DMS153 treated with DMSO at 0.1 percent for 48 hours (cell line): ENCODE measurements around the gene CYP27B1.

Source experiments
- DNase-seq: peaks from one replicate; lab custom pipeline; 2025; ENCODE audit not compliant: unreplicated experiment; lab: John Stamatoyannopoulos, UW

Gene CYP27B1

DNA sequence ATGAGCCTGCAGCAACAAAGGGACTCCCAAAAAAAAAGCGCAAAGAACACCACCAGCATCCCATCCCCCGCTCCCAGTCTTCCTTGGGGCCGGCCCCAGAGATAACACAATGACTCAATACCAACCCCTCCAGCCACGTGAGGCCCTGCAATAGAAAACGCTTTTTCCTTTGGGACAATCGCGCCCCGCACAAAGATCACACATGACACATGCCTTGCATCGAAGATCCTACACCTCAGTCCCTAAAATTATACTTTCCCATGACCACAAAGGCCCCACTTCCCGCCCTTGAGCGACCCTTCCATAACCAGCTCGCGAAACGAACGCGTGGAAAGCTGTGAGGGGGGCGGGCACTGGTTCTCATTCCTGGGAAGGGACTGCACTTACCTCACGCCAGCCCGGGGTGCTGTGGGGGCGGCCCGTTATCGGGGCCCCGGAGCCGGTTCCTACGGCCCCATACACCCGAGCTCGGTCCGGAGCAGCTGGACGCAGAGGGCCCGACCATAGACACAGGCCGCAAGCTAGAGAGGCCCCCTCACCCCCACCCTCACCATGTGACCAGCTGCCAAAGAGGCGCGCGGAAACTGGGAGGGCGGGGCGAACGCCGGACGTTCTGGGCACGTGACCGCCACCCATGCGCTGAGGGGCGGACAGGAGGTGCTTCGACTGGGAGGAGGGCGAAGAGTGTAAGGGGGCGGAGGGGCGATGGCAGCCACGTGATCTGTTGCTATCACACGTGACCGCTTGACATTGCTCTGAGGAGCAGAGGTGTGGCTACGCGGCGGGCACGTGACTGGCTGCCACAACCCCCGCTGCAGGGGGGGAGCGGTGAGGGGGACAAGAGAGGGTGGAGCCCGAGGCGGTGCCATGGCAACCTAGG, 14.8 kb downstream of the CYP27B1 start, which contains the start of gene CDK4:
TSS of gene CDK4 (minus strand) at position 523 of the 880 bp plus-strand sequence. CDS start 593 bp downstream, outside the sequence.
- DNase-seq = peak; percentile 96

DNA sequence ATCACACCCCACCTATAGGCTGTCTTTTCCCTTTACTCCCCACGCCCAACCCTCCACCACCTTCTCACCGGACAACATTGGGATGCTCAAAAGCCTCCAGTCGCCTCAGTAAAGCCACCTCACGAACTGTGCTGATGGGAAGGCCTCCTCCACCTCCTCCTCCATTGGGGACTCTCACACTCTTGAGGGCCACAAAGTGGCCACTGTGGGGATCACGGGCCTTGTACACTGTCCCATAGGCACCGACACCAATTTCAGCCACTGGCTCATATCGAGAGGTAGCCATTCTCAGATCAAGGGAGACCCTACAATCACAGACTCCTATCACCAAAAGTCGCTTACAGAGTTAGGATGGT, 15.5 kb downstream of the CYP27B1 start:
- DNase-seq = no peak

DNA sequence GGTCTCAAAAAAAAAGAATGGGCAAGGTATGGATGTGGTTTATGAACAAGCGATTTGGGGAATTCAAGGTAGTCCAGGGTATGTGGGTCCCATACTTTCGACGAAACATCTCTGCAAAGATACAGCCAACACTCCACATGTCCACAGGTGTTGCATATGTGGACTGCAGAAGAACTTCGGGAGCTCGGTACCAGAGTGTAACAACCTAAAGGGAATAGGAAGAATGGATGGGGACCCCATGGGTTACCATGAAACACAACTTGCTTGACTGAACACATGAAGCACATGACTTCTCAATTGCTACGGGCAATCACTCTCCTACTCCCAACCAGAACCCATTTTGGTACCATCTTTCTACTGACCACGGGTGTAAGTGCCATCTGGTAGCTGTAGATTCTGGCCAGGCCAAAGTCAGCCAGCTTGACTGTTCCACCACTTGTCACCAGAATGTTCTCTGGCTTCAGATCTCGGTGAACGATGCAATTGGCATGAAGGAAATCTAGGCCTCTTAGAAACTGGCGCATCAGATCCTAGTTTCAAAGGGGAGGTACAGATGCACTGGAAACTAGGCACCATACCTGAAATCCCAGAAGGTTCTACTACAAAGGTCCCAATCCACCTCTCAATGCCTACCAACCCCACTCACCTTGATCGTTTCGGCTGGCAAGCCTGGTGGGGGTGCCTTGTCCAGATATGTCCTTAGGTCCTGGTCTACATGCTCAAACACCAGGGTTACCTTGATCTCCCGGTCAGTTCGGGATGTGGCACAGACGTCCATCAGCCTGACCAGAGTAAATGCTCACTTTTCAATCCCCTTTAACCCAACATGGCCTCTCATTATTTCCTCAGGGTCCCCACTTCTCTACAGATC, 16.1 kb downstream of the CYP27B1 start:
- DNase-seq = no peak

DNA sequence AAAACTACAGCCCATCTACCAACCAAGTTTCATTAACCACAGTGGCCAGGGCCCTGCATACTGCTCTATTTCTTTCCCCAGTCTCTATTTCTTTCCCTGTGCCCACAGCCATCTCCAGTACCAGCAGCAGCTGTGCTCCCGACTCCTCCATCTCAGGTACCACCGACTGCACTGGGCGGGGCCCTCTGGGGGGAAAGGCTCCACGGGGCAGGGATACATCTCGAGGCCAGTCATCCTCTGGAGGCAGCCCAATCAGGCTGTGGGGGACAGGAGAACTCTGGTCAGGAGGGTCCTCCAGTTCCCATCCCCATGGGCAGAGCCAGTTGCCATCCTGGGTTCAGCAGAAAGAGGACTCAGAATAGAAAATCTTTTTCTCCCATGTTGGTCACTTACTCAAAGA, 17.8 kb downstream of the CYP27B1 start:
- DNase-seq = no peak

DNA sequence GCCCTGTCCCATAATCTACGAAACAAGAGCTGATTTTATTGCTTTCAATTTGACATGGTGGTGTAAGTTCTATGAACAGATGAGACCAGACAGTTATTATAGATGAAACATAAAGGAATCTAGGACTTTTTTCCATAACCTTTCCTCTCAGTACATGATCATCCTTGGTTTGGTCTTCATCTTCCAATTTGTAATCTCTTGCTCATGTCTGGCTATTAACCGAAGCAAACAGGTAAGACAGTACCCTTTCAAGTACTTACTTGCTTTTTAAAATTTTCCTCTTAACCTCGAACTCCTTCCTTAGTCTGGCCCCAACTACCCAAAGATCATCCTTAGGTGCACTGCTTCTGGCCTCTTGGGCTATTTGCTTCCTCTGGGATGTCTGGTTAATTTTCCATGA, 20.9 kb downstream of the CYP27B1 start:
- DNase-seq = no peak

DNA sequence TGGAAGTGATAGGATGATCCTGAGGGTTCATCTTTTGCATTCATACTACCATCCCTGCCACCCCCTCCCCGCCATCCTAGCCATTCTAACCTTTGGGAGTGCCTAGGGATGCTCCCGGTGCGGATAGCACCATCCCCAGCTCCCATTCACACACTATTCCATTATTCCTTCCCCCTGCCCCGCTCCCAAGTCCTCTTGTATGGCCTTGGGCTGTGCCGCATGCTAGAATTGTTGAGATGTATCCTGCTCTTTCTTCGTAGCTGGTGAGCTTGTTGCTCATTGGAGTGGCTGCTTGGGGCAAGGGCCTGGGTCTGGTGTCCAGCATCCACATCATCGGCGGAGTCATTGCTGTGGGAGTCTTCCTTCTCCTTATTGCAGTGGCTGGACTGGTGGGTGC, 21.4 kb downstream of the CYP27B1 start:
- no peak for DNase-seq

DNA sequence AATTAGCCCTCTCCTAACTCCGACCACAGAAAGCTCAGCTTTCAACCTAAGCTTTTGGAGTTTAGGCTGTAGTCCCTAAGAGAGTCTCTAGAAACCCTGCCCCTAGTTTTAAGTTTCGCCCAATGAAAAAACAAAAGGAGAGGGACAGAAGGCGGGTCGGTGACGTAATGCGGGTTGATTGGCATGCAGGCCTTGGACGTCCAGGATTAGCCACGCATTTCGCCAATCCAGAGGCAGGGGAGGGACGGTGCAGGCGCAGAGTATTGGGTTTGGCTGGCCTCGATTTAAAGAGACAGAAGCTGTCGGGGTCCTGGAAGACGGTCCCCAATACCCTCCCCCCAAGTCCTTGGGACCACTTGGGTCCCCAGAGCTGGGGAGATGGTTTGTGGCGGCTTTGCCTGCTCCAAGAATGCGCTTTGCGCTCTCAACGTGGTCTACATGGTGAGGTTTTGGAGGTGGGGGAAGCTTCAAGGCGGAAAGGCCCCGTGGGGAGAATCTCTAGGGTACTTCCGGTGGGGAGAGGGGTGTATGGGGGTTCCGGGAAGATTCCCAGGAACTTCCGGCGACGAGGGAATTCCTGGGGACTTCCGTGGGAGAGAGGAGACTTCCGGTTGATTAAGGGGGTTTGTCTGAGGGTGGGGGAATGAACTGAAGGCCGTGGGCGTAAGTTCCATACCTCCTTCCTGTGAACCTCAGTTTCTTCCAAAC, 21.9 kb downstream of the CYP27B1 start, which contains the start of gene TSPAN31:
TSS of gene TSPAN31 (plus strand) at position 263 of the 708 bp plus-strand sequence. CDS start at position 379, 116 bp downstream.
- DNase-seq = peak; percentile 94

DNA sequence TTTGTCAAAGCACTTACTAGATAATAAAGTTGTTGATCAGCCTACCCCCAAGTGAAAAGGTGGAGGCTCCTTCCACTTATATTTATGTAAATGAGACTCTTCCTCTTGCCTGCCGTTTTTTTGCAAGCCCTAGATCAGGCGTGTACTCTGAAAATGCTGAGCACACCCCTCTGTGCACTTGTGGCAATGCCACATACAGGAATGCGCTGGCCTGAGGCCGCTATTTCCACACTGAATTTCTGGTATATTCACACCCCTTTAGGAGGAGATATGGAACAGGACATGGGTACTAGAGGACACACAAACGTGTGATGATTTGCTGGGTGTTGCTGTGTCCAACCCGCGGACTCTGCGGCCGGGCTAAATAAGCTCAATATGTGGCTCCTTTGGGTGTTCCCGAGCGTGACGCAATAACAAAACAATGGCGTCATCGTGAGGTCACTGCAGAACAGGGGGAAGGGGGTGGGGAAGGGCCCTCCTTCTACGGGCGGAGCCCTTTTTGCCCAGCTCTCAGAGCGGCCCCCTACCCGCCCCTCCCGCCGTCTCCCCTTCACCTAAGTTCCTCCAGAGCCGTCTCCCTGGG, 22.6 kb downstream of the CYP27B1 start:
- peak; percentile 67 for DNase-seq

DNA sequence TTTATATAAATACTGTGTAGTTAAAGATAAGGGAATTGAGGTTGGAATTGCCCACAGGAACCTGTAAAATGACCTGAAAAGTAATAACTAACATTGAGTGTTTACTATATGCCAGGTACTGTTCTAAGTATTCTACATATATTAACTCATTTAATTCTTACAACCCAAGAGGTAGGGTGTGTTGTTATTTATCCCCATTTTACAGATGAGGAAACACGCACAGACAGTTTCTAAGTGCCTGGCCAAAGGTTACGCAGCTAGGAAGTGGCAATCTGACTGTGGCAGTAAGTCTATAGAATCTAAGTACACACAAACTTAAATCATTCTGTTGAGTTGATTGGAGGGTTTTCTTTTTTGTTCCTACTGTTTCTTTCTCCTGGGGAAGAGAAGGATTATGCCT, 23.1 kb downstream of the CYP27B1 start:
- DNase-seq = no peak

DNA sequence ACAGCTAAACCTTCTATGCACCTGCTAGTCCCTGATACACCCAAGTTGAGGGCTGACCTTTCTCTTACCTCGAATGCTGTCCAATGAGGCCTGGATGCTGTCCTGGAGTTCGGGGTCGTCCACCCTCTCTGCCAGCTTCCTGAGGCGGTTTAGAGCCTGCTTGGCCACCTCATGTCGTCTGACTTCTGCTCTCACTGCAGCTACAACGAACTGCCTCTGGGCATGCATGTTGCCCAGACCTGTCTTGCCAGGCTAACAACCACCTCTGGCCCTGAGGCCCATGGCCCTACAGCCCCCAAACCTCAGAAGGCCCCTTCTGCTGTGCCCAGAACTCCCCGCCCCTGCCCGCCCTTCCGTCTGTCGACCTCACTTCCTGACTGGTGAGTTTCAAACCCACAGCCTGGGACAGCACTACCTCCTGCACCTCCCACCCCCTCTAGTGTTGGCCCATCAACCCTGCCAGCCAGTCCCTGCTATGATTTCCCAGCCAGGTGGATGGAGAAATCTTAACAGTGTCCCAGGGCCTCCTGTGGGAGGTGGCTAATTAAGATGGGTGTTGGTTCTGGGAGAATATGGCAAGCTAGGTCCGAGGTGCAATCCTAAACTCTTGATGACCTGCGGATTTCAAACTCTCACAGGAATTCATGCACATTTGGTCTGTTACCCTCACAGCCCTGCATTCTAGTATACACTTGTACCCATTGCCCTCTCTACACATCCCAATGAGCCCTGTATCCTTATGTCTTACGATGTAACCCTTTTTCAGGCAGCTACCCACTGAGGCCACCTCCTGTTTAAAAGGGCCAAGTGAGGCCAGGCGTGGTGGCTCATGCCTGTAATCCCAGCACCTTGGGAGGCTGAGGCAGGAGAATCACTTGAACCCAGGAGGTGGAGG, 24.8 kb downstream of the CYP27B1 start:
- no peak for DNase-seq

DNA sequence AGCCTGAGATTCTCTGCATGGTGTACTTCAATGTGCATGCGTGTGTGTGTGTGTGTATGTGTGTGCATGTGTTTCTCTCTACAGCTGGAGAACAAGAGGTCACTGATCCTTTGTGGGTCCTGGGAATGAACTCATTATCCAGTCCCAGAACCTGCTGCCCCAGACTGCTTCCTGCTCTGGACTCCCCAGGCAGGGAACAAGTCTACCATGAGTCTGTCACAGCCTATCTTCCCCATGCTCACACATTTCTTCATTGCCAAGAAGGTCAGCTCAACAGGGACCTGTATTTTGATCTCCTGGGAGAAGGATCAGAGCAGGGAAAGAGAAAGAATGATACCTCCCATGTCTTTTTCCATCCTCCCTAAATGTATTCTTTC, 25.5 kb downstream of the CYP27B1 start:
- DNase-seq = no peak

DNA sequence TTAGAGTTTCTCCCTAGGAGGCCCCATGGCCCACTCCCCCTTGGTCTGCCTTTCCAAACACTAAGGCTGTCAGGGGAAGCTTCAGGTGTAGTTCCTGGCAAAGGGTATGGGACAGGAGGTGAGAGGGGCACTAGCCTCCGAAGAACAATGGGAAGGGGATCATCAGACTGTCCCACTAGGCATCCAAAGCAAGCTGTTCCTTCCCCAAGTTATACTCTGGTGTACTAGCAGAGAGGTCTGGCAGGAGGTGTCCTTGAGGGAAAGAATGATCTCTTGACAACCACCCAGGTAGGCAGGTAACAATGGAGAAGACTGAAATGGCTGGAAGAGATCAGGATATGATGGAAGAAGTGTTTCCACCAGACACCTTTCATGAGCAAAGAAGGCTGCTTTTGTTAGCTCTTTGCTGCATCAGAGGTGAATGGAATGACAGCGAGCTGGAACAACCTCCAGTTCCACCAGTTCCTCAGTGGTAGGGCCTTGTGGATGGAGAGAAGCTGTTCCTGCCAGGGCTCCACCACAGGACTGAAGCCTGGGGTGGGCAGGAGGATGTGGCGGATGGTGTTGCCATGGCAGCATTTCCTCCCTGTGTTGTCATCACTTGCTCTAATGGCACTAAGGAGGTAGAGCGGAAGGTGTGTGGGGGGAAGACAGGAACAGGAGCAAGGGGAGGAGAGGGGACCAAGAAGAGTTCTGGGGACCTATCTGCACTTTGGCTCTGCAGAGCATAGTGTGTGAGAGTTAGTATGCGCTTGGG, 26.0 kb downstream of the CYP27B1 start:
- DNase-seq = no peak

DNA sequence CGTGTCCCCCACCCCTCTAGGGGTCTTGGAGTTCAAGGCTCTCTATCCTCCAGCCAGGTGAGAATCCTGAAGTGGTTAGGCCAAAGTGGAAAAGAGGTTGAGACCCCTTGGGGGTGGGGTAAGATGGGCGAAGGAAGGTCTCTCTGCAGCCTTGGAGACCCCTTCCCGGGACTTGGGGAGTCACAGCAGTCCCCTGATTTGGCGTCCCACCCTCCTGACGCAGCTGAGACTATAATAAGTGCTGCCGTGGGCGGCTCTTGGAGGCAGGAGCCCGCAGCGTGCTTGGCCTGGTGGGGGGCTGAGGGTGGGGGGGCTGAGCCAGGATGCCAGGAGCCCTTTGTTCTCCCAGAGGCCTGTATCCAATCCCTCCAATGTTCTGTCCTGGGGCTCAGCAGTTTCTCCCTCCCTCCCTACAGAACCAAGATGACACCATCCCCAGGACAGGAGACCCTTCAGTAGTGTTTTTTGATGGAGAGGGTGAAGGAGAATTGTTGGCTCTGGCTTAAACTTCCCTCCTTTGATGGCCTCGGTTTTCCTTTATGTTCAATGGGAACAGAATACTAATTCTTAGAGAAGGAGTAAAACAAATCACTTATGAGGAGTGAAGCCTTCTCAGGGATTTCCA, 26.9 kb downstream of the CYP27B1 start:
- no peak for DNase-seq

DNA sequence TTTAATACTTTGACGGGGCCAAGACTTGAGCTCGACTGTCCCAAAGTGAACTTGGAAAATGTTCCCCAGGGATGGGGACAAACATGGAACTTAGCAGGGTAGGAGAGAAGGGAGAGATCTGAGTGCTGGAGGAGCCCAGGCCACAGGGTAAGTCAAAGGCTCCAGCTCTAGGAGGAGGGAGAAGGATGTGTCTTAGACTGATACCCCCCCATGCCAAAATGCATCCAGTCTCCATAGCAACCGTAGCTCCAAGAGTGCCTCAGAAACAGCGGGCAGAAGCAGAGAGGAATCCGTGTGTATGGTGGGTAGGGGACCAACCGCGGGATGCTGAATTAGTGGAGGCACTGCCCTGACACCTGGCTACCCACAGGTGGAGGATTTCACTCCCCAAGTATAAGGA, 27.5 kb downstream of the CYP27B1 start:
- DNase-seq = no peak

DNA sequence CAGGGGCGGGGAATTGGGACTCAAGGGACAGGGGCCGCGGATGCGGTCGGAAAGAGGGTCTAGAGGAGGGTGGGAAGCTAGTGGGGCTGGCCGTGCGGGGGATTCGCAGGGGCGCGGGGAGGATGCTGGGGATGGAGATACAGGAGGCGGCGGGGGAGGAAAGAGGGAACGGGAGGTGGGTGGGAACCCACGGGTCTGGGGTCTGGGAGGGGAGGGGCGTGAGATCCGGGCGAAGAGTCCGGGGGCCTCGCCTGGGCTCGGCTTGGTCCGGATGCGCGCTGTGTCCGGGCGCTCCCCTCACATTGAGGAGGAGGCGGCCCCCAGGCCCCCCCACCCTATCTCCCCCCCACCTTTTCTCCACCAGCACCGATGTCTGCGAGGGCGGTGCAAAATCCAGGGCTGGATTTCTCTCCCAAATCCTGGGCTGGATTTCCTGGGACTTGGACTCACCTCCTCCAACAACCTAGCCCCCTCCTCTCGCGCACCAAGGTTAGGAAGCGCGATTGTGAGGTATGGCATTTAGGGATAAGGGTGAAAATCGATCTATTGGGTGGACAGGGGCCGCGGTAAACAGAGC, 28.1 kb downstream of the CYP27B1 start, which contains the start of gene AGAP2:
TSS of gene AGAP2 (minus strand) at position 82 of the 577 bp plus-strand sequence. CDS start 496 bp downstream, outside the sequence.
- no peak for DNase-seq

DNA sequence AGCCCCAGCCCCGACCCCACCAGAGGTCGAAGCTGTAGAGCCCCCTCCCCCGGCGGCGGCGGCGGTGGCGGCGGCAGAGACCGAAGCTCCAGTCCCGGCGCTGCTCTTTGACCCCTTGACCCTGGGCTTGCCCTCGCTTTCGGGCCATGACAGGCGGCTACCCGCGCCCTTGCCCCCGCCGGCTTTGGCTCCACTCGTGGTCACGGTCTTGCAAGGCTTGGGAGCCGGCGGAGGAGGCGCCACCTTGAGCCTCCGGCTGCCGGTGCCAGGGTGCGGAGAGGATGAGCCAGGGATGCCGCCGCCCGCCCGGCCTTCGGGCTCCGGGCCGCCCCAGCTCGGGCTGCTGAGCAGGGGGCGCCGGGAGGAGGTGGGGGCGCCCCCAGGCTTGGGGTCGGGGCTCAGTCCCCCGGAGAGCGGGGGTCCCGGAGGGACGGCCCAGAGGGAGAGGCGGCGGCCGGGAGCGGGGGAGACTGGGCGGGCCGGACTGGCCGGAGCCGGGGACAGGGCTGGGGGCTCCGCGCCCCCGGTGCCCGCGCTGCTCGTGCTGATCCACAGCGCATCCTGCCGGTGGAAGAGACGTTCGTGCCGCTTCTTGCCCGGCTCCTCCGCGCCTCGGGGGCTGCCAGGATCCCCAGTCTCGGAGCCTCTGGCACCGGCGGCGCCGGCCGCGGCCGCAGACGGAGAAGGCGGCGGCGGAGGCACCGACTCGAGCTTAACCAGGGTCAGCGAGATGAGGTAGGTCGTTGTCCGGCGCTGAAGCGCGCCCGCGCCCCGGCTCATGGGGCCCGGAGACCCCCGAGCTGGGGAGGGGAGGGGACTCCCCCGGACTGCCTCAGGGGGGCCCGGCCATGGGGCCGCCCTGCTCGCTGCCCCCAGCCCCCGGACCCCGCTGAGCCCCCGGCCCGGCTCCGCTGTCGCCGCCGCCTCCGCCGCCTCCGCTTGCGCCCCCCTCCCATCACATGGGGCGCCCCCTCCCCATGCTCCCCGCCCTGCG, 29.1 kb downstream of the CYP27B1 start:
- no peak for DNase-seq
